ENCODE measurements around the gene FIGN. TPM values are rescaled to one million over a fixed set of nuclear protein-coding genes. Genes with fewer than 3 reads are reported as not detected.

The FIGN gene
- total and polyA plus RNA-seq, 2 donors (not counting 1 experiment from before 2014, with no cell fraction given), result not detected

- H3K27ac Mint-ChIP-seq, result no peak overlapping the region
- WGBS (ENCODE audit: insufficient coverage), result no CpG with 5 or more reads among the region's 2 CpGs
- no peaks in the 10 kb centered on the region for H3K27me3 Mint-ChIP-seq
- no peaks in the 10 kb centered on the region for H3K9me3 Mint-ChIP-seq (ENCODE audit: insufficient read depth)
- Histone ChIP-seq H3K9ac (ENCODE audit: low read length) (no peak overlapping the region), H4K20me1 (ENCODE audit: control insufficient read depth, insufficient read depth, low read length, poor library complexity, severe bottlenecking) (no peaks in the 10 kb centered on the region), H3K27ac (ENCODE audit: low read length in 2 of 2) (no peak overlapping the region), H3K79me2 (ENCODE audit: control insufficient read depth, insufficient read depth, low read length) (no peaks in the 10 kb centered on the region), H3K4me1 (ENCODE audit: control insufficient read depth in 2 of 2, insufficient read depth in 2 of 2, low read length in 2 of 2) (no peaks in the 10 kb centered on the region), H3K36me3 (replicated peaks in 1 of 2; ENCODE audit: control extremely low read depth in 1 of 2, control insufficient read depth in 1 of 2, extremely low read depth in 1 of 2, insufficient read depth in 2 of 2, low read length in 1 of 2) (no peaks in the 10 kb centered on the region), H3K4me2 (replicated peaks; ENCODE audit: low read depth, low read length, poor library complexity, severe bottlenecking) (no peak overlapping the region), H3K9me3 (ENCODE audit: control extremely low read depth in 1 of 3, control insufficient read depth in 2 of 3, insufficient read depth in 1 of 3, low read length in 2 of 3) (no peaks in the 10 kb centered on the region), H3K4me3 (ENCODE audit: control extremely low read depth in 1 of 5, extremely low read depth in 1 of 5, insufficient read depth in 1 of 5, low read depth in 2 of 5, low read length in 4 of 5) (no peak overlapping the region), H3K27me3 (replicated peaks in 1 of 4; ENCODE audit: control extremely low read depth in 1 of 4, control insufficient read depth in 3 of 4, insufficient read depth in 4 of 4, low read length in 3 of 4) (no peaks in the 10 kb centered on the region), H2AFZ (ENCODE audit: insufficient read depth, low read depth, low read length, poor library complexity, severe bottlenecking) (no peak overlapping the region)
- ATAC-seq (ENCODE audit: low read depth), result no peak
- POLR2A ChIA-PET, result no interaction called here
- CTCF ChIA-PET, result no interaction called here
- intact Hi-C loops (cut with micrococcal nuclease), result no loop called here
- H3K4me1 Mint-ChIP-seq, result no peaks in the 10 kb centered on the region
- TF ChIP-seq EZH2 (IDR thresholded peaks at IDR 0.05; ENCODE audit: borderline replicate concordance, insufficient read depth, low read depth, low read length, poor library complexity, severe bottlenecking) (no peak), CTCF (IDR thresholded peaks at IDR 0.05) (no peak)
- no peak overlapping the region for H3K4me3 Mint-ChIP-seq
- DNase-seq, result no peak
Observed at GRCh38 chr2:163716101-163716500, 19.7 kb downstream of the FIGN start.

GRCh38 chr2:163715668-163716067 is 20.1 kb downstream of the FIGN start:
- no peak overlapping the region for H3K4me2 ChIP-seq (replicated peaks; ENCODE audit: low read depth, low read length, poor library complexity, severe bottlenecking)
- no peak overlapping the region for H3K9ac ChIP-seq (ENCODE audit: low read length)
- DNase-seq (no peak), ATAC-seq (ENCODE audit: low read depth) (no peak)
- Mint-ChIP-seq H3K9me3 (ENCODE audit: insufficient read depth) (no peaks in the 10 kb centered on the region), H3K4me1 (no peaks in the 10 kb centered on the region), H3K27ac (no peak overlapping the region), H3K27me3 (no peaks in the 10 kb centered on the region), H3K4me3 (no peak overlapping the region)
- no peaks in the 10 kb centered on the region for H3K27me3 ChIP-seq (replicated peaks in 1 of 4; ENCODE audit: control extremely low read depth in 1 of 4, control insufficient read depth in 3 of 4, insufficient read depth in 4 of 4, low read length in 3 of 4)
- no CpG with 5 or more reads among the region's 1 CpG for WGBS (ENCODE audit: insufficient coverage)
- H2AFZ ChIP-seq (ENCODE audit: insufficient read depth, low read depth, low read length, poor library complexity, severe bottlenecking), result no peak overlapping the region
- no peaks in the 10 kb centered on the region for H3K4me1 ChIP-seq (ENCODE audit: control insufficient read depth in 2 of 2, insufficient read depth in 2 of 2, low read length in 2 of 2)
- intact Hi-C loops (cut with micrococcal nuclease), result no loop called here
- H3K79me2 ChIP-seq (ENCODE audit: control insufficient read depth, insufficient read depth, low read length), result no peaks in the 10 kb centered on the region
- CTCF ChIA-PET, result no interaction called here
- H3K9me3 ChIP-seq (ENCODE audit: control extremely low read depth in 1 of 3, control insufficient read depth in 2 of 3, insufficient read depth in 1 of 3, low read length in 2 of 3), result no peaks in the 10 kb centered on the region
- H4K20me1 ChIP-seq (ENCODE audit: control insufficient read depth, insufficient read depth, low read length, poor library complexity, severe bottlenecking), result no peaks in the 10 kb centered on the region
- POLR2A ChIA-PET, result no interaction called here
- no peak overlapping the region for H3K27ac ChIP-seq (ENCODE audit: low read length in 2 of 2)
- H3K4me3 ChIP-seq (ENCODE audit: control extremely low read depth in 1 of 5, extremely low read depth in 1 of 5, insufficient read depth in 1 of 5, low read depth in 2 of 5, low read length in 4 of 5), result no peak overlapping the region
- no peaks in the 10 kb centered on the region for H3K36me3 ChIP-seq (replicated peaks in 1 of 2; ENCODE audit: control extremely low read depth in 1 of 2, control insufficient read depth in 1 of 2, extremely low read depth in 1 of 2, insufficient read depth in 2 of 2, low read length in 1 of 2)
- no peak for TF ChIP-seq CTCF (IDR thresholded peaks at IDR 0.05)
- no peak for TF ChIP-seq EZH2 (IDR thresholded peaks at IDR 0.05; ENCODE audit: borderline replicate concordance, insufficient read depth, low read depth, low read length, poor library complexity, severe bottlenecking)
